AG08396 (cell line): Measurements from ENCODE around the gene NHLH2.

Experiments
- DNase-seq: peaks from one replicate; pipeline ENCODE4 v3.0.0; 2012; ENCODE audit warnings: low spot score, mixed read lengths

NHLH2 gene

DNA sequence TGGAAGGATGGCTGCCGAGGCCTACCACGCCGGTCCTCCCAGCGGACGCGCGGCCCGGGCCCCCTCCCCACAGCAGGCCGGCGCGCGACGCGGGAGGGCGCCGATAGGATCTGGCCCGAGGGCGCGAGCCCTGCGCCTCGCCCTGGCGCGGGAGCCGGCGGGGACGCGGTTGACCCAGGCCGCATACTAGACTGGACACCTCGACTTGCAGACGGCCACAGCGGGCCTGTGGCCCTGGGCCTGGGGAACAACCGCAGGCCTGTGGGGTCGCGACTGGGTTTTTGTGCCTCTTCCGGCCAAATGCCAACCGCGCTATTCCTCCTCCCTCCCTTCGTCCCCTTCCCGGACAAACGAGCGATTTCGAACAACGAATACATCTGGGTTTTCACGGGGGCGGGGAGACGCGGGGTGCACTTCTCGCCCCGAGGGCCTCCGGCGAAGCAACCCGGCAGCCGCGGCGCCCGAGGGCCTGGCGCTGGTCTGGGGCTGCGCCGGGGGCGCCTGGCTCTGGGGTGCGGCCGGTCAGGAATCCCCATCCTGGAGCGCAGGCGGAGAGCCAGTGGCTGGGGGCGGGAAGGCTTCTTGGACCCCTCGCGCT is 2.4 kb downstream of the NHLH2 start:
- peak; percentile 26 for DNase-seq

DNA sequence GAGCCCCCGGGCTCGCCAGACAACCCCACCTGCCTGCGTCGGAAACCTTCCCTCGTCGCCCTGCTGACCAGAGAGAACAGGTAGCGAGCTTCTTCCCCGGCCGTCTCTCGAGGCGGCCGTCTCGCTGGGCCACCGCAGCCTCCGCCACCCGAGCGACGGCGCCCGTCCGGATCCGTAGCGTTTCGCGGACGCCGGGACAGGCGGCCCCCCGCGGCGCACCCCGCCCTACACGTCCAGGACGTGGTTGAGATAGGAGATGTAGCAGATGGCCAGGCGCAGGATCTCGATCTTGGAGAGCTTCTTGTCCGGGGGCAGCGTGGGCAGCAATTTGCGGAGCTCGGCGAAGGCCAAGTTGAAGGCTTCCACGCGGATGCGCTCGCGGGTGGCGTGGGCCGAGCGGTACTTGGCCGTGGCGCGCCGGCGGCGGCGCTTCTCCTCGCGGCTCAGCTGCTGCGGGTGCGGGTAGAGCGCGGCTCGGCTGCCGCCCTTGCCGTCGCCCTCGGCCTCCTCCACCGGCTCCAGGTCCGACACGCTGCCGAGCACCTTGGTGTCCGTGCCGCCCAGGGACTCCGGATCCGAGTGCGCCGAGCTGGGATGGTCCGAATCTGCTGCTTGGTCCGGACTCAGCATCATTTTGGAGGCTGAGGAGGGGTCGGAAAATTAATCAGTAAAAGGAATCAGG is 3.0 kb downstream of the NHLH2 start:
- DNase-seq = no peak

DNA sequence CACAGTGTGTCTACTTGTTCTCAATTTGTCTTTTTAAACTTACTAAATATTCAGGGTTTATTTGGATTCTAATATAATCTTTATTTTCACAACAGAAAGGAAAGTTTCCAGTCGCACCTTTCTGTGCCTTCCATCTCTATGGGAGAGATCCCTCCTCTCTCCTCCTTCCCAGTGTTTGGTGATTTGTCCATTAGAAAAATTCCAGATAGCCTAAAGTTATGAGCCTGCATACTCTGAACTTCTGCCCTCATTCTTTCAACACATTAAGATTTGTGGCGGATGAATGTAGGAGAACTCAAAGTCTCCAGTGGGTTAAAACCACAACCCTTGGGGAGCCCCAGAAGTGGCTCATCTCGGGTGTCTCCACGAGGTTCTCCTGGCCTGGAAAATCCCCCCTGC is 3.6 kb downstream of the NHLH2 start:
- no peak for DNase-seq

DNA sequence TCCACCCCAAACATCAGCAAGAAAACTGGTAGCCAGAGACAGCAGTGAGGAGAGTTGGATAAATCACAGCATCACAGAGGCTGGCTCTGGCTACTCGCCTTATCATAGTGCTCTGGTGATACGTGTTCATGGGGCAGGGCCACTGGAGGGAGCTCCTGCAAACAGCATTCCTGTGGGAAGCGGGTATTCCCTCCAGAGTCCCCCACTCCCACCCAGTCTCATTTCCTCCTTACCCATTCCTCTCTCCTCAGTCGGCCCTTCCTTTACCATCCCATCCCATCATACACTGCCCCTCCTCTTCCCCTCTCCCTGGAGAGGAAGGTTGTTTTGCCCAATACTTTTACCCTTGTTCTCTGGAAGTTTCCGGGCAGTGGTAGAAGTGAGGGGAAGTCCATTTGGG is 7.1 kb downstream of the NHLH2 start:
- DNase-seq = no peak

DNA sequence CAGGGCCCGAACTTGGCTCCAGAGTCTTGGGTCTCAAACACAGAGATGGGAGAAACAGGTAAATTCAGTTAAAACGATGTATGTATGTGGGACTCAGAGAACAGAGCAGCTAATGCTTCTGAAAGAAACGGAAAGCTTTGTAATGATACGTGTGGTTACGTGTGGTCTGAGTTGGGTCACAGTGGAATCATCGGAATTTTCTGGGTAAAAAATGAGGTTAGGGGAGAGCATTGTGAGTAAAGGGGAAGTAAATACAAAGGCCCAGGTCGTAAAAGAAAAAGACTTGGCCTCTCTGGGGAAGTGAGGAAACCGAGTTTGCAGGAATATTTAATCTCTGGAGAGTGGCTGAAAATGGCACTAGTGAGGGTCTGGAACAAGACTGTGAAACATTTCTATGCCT is 8.3 kb downstream of the NHLH2 start:
- no peak for DNase-seq

- no peak for DNase-seq
Observed at GRCh38 chr1:115830963-115831362, 10.0 kb downstream of the NHLH2 start.

- DNase-seq = no peak
Observed at GRCh38 chr1:115829947-115830346, 11.0 kb downstream of the NHLH2 start.

DNA sequence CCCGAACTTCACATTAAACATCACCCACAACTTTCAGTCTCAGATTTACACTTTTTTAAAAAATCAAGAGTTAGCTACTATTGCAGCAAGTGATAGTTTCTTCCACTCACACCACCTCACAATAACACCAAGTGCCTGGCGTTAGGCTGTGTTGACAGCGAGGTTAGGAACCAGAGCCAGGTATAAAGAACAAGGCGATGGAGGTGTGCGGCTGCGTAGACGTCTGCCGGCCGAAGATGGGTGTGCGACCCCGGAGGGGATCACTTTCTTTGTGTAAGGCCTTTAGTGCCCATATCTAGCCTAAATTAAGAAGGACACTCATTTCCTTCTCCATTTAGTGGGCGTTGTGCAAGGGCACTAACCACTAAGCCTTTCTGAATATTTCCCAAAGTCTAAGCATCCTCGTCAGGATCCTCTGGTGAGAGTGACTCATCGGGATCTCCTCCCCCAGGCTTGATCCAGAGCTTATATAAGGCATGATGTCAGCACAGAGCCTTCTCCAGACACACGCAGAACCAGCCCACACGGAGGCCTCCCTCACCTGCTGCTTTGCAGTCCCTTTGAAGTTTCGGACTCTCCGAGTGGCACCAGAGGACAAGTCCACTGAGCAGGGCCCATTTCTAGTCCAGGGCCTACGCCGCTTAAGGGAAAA is 11.8 kb downstream of the NHLH2 start:
- peak; percentile 93 for DNase-seq

DNA sequence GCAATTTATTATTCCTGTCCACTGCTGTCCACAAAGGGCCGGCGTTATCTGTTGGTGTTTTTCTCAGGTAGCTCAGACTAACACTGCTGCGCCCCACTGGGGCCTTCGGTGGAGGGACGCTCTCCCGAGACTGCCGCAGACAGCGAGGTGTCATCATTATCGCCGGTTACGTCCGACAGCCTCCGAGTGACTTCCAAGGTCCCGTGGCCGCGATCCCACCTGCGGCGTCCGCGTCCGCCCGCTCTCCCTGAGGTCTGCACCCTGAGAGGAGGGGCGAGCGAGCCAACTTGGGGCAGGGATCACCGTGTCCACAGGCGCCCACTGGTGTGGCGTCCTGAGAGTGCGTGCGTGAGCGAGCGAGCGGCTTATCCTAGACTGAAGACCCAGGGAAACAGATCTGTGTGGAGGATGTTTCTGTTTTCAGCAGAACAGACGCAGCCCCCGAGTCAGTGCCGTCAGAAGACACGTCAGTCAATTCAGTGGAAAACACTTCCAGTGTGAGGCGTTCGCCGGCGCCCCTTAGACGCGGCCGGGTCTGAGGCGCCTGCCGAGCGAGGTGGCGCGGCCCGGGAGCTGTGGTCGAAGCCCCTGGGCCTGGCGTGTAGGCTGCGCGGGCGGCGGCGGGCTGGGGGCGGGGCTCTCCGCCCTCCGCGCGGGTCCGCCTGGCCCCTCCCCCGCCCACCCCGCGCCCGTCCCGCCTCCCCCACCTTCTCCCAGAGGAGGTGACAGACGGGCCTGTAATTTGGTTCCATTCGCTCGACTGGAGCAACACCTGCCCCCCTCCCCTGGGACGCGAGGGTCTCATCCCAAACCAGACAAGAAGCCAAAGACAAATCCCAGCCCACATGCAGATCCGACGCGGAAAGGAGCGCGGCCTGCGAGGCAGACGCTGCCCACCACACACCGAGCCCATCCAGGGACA is 12.6 kb downstream of the NHLH2 start:
- DNase-seq = peak; percentile 29

DNA sequence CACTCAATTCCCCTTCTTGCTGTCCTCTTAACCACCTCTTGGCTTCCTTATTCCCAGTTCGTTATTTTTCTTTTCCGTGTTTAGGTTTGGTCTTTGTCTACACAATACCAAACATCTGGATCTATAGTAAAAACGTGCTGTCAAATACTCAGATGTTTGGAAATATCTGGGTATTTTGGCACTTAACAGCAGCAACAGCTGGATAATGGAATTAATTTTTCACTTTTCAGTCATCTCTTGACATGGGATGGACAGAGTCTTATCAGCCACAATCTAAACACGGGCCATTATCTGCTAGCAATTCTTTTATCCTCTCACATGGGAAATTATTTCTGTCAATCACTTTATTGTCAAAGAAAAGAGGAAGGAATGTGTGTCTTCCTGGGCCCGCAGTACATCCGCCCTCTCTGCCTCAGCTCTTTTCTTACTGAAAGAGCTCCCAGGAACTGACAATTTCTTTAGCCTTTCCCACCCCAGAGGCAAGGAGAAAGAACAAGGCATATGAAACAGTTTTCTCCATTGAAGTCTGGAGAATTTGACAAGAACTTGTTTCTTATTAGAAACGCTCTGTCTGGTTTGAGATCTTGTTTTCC is 13.4 kb downstream of the NHLH2 start:
- DNase-seq = no peak

DNA sequence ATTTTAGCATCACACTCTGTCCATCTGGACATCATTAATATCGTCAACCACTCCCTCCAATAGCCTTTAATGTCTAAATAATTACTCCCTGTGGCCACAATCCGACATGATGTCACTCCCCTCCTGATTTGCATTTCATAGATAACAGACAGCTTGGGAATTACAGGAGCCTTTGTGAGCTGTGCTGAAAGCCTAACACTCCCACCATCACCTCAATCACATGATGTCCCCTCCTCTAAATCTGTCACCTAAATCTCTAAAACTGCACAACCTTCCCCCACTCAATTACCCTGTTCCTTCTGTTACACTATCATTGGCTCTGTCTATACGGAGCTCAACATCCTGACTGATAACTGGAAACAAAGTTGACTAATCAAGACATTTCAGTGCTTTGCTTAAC is 14.3 kb downstream of the NHLH2 start:
- DNase-seq = no peak

GRCh38 chr1:115822117-115822516 is 18.8 kb downstream of the NHLH2 start:
- DNase-seq = no peak

DNA sequence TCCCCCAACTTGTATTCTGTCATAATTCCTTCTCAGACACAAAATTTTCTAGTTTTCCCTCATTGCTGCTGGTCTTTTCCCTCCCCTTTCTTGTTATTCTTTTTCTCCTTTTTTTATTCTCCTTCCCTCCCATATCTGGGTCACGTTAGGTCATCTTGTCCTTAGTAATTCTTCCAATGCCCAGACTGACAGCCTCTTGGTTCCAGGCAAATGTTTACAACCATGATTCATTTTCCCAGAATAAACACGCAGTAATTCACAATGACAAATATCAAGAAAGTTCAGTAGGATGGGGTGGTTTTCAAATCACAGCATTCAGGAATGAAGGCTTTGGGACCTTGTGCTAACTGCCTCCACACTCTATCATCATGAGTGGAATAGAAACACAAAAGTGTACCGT is 25.2 kb downstream of the NHLH2 start:
- no peak for DNase-seq

- no peak for DNase-seq
Observed at GRCh38 chr1:115814685-115815398, 26.1 kb downstream of the NHLH2 start.

DNA sequence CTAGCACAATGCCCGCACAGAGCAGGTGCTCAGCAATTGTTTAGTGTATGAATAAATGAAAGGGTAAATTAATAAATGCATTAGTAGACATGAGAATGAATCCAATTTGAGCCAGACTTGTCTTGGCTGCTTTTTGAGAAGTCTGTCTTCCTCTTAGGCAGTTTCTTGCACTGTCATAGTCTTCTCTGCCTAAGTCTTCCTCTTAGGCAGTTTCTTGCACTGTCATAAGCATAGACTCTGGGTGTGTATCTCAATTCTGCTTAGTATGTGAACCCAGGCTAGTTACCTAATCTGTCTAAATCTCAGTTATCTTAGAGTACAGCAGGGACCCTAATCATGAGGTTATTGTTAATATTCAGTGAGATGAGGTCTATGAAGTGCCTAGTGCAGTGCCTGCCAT is 27.2 kb downstream of the NHLH2 start:
- DNase-seq = no peak

DNA sequence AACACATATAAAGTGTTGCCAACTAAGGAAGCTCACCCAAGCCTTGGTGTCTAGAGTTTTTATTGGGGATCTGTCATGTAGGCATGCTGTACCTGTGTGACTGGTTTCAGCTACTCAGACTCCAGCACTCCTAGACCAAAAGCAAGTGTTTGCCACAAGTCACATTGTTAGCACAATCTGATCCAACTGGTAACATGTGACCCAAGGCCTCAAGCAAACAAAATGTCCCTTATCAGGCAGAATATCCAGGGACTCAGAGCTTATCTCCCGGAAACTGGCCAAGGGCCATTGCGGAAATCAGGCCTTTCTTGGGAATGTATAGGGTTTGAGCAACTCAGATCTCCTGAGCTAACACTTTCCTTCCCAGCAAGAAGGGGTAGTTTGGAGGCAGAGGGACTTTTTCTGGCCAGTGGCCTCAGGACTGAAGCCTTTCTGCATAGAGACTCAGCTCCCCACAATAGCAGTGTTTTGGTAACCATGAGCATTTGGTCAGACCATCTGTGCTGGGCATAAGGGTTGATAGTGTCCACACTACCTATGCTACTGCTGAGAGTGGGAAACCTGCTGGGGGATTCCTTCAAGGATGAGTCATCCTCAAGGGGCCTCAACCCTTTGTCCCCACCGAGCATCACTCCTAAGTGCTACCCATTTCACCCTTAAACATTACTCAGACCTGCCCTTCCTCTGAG is 29.6 kb downstream of the NHLH2 start:
- DNase-seq = no peak

DNA sequence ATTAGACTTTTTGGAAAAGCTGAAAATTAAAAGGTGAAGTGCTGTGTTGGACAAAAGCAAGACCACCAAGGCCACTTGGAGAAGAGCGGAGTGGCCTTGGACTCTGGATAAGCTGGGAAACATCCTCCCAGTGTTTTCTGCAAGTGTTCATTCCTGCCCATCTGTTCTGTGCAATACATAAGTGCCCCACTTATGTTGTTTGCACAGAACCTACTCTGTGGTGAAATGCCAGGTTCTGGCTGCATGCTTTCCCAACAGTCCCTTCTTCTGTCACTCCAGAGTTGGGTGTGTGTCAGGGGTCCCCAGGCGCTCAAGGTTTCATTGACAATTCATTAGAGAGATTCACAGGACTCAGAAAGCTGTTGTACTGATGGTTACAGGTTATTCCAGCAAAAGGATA is 30.3 kb downstream of the NHLH2 start:
- no peak for DNase-seq

DNA sequence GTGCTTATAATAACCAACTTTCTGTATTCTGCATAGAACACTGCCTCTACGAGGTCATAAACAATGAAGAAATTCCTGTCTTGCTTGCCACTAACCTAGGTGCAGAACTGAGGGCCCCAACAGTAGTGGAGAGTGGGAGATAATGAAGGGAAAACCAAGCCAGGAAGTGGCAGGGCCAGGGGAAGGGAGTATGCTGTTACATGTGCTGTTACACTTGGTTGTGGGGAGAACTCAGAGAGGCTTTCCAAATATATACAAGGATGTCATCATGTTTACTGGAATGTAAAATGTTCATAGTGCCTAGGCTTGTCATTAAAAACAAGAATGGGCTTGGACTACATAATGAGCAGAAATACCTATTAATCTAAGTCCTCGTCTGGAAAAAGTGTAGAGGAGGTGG is 31.1 kb downstream of the NHLH2 start:
- no peak for DNase-seq

GRCh38 chr1:115809076-115809475 is 31.9 kb downstream of the NHLH2 start:
- no peak for DNase-seq

- DNase-seq = peak; percentile 52
Observed at GRCh38 chr1:115807723-115808122, 33.2 kb downstream of the NHLH2 start.

- DNase-seq = no peak
Observed at GRCh38 chr1:115805597-115805996, 35.3 kb downstream of the NHLH2 start.
